Breast epithelium (tissue), 4 donors: ENCODE data around the gene FMN1. TPM values are rescaled to one million over a fixed set of nuclear protein-coding genes. Genes with fewer than 3 reads are reported as not detected.

ENCODE experiments used
- DNase-seq, 2 donors: peaks; one replicate each; pipeline ENCODE4 v3.0.0-alpha.2; 2019; ENCODE audit warnings: low spot score in 2 of 2
- H3K27ac ChIP-seq, 2 donors: fragments of 200-600 bp; sonication (generic) in 1 of 2; one replicate each; pipeline ENCODE4 v1.5.1; 2016 to 2019; ENCODE audit warnings: mild to moderate bottlenecking in 1 of 2
- H3K27me3 ChIP-seq, 2 donors: fragments of 200-600 bp; sonication (generic) in 1 of 2; one replicate each; pipeline versions ENCODE4 v1.5.1 to v1.6.0; 2017 to 2019; ENCODE audit warnings: control low read depth in 1 of 2, mild to moderate bottlenecking in 1 of 2
- H3K36me3 ChIP-seq: fragments of 200-600 bp; one replicate; pipeline ENCODE4 v1.5.1; 2019
- H3K4me1 ChIP-seq, 2 donors: fragments of 200-600 bp; sonication (generic); one replicate each; pipeline ENCODE4 v1.5.1; 2016 to 2019; ENCODE audit warnings: control low read depth in 1 of 2
- H3K4me3 ChIP-seq, 3 donors: fragments of 200-600 bp; sonication (generic); 1 replicate in 2 of 3; 2 replicates in 1 of 3; pipeline ENCODE4 v1.5.1; 2016 to 2019; ENCODE audit warnings: mild to moderate bottlenecking in 3 of 3, moderate library complexity in 2 of 3
- H3K9me3 ChIP-seq, 2 donors: fragments of 200-600 bp; sonication (generic) in 1 of 2; one replicate each; pipeline ENCODE4 v1.5.1; 2016 to 2019; ENCODE audit warnings: control low read depth in 1 of 2
- POLR2A ChIP-seq: fragments of 450-650 bp; IDR thresholded peaks from one replicate; pipeline ENCODE4 v1.6.1; 2016; ENCODE audit warnings: antibody characterized with exemption, mild to moderate bottlenecking, moderate library complexity
- POLR2AphosphoS5 ChIP-seq, 3 donors: sonication (generic); formaldehyde crosslinking; IDR thresholded peaks; one replicate each; pipeline ENCODE4 v1.6.1; 2017; ENCODE audit warnings: antibody characterized with exemption in 3 of 3
- intact Hi-C: fragments of 100-400 bp; cut with DNase I; formaldehyde crosslinking; loops from one replicate; pipeline ENCODE4 v1.15.1; 2023; ENCODE audit warnings: low total_unique reads
- total RNA-seq, 3 donors: library from RNA; depleted of rRNA; stranded (reverse); fragments of >200 nt; gene quantifications; one replicate each; pipeline ENCODE4 v1.1.0, GENCODE V29; 2016
- TF ChIP-seq, protein P1 (sequence below), 3 donors: fragments of 450-650 bp; IDR thresholded peaks; one replicate each; pipeline ENCODE4 v1.5.1; 2016 to 2017; ENCODE audit warnings: antibody characterized with exemption in 3 of 3, mild to moderate bottlenecking in 3 of 3, moderate library complexity in 3 of 3

The FMN1 gene
- total RNA-seq, 3 donors from 2014 or later = 33.1 to 56.8 (median 50.7) TPM

DNA sequence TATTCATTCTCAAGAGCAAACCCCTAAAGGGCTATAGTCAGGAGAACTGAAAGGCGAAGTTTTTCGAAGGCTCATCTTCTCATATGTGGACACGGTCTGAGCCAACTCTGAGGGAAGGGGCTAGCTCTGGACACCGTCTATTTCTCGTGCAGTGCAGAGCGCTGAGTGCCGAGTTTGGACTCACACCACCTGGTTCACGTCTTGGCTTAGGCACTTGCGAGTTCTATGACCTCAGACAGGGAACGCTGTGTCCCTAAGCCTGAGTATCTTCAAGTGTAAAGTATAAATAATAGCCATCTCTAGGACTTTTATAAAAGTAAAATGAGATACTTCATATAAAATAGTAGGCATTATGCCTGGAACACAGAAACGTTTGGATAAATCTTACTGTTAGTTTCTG, 223.7 kb downstream of the FMN1 start:
- no peak overlapping the region for H3K27ac ChIP-seq

DNA sequence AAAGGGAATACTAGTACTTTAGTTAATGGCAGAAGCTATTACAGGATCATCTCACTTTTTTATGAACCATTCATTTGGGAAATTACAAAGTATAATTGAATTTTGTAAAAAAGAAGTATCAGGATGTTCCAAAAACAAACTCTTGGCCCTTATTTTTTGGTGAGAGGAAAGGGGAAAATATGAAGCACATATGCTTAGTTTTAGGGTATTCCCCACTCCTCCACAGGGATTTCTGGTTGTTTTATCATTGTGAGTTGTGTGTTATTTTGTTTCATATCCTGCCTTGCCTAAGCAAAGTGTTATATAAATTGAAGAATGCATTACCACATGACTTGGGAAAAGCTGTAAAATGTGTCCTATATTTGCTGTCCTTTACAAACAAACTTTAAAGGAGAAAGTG, 227.0 kb downstream of the FMN1 start:
- H3K4me3 ChIP-seq = no peak overlapping the region
- H3K36me3 ChIP-seq = no peaks in the 10 kb centered on the region
- TF ChIP-seq POLR2AphosphoS5 (IDR thresholded peaks at IDR 0.05) (no peak), POLR2A (no peak)
- TF ChIP-seq, protein P1, sequence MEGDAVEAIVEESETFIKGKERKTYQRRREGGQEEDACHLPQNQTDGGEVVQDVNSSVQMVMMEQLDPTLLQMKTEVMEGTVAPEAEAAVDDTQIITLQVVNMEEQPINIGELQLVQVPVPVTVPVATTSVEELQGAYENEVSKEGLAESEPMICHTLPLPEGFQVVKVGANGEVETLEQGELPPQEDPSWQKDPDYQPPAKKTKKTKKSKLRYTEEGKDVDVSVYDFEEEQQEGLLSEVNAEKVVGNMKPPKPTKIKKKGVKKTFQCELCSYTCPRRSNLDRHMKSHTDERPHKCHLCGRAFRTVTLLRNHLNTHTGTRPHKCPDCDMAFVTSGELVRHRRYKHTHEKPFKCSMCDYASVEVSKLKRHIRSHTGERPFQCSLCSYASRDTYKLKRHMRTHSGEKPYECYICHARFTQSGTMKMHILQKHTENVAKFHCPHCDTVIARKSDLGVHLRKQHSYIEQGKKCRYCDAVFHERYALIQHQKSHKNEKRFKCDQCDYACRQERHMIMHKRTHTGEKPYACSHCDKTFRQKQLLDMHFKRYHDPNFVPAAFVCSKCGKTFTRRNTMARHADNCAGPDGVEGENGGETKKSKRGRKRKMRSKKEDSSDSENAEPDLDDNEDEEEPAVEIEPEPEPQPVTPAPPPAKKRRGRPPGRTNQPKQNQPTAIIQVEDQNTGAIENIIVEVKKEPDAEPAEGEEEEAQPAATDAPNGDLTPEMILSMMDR (IDR thresholded peaks at IDR 0.05) = no peak
- intact Hi-C loops = no loop called here
- no peaks in the 10 kb centered on the region for H3K27me3 ChIP-seq
- DNase-seq = no peak
- H3K4me1 ChIP-seq = no peaks in the 10 kb centered on the region
- H3K9me3 ChIP-seq = no peaks in the 10 kb centered on the region
- H3K27ac ChIP-seq = no peak overlapping the region

More for the DNA sequence above, 223.7 kb downstream of the FMN1 start:
- TF ChIP-seq POLR2A (no peak), POLR2AphosphoS5 (IDR thresholded peaks at IDR 0.05) (no peak)
- TF ChIP-seq, protein P1 (IDR thresholded peaks at IDR 0.05) = no peak
- H3K4me1 ChIP-seq = no peaks in the 10 kb centered on the region
- no peaks in the 10 kb centered on the region for H3K9me3 ChIP-seq
- intact Hi-C loops = no loop called here
- no peak overlapping the region for H3K4me3 ChIP-seq
- H3K27me3 ChIP-seq = no peaks in the 10 kb centered on the region
- no peaks in the 10 kb centered on the region for H3K36me3 ChIP-seq
- DNase-seq = no peak

- no peak for DNase-seq
- H3K4me3 ChIP-seq = no peak overlapping the region
- H3K27ac ChIP-seq = no peak overlapping the region
- H3K27me3 ChIP-seq = no peaks in the 10 kb centered on the region
- intact Hi-C loops = no loop called here
- no peaks in the 10 kb centered on the region for H3K9me3 ChIP-seq
- H3K4me1 ChIP-seq = no peaks in the 10 kb centered on the region
- no peak for TF ChIP-seq POLR2A
- TF ChIP-seq, protein P1 (IDR thresholded peaks at IDR 0.05) = no peak
- no peak for TF ChIP-seq POLR2AphosphoS5 (IDR thresholded peaks at IDR 0.05)
- H3K36me3 ChIP-seq = no peaks in the 10 kb centered on the region
Observed at GRCh38 chr15:32966512-32966911, 228.0 kb downstream of the FMN1 start.

DNA sequence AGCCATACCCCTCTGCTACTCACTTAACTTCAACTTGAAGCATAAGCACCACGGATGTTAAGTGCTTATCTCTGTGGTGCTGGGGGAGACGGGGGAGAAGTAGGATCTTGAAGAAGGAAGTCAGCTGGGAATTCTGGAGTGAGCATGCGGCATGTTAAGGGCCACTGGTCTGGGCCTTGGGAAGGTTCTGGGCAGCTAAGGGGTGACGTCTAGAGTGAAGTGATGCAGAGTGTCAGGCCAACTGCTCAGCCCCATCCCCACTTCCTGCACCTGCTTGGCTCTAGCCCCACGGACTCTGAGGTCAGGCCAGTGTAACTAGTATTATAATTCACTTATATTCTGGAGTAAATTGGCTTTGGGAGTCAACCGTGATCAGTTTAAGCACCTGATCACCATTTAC, 228.6 kb downstream of the FMN1 start:
- no peak for TF ChIP-seq POLR2A
- TF ChIP-seq POLR2AphosphoS5 (IDR thresholded peaks at IDR 0.05) = no peak
- TF ChIP-seq, protein P1 (IDR thresholded peaks at IDR 0.05) = no peak
- Histone ChIP-seq H3K27me3 (no peaks in the 10 kb centered on the region), H3K27ac (no peak overlapping the region), H3K4me1 (no peaks in the 10 kb centered on the region), H3K4me3 (no peak overlapping the region), H3K9me3 (no peaks in the 10 kb centered on the region), H3K36me3 (no peaks in the 10 kb centered on the region)
- intact Hi-C loops = no loop called here
- no peak for DNase-seq

DNA sequence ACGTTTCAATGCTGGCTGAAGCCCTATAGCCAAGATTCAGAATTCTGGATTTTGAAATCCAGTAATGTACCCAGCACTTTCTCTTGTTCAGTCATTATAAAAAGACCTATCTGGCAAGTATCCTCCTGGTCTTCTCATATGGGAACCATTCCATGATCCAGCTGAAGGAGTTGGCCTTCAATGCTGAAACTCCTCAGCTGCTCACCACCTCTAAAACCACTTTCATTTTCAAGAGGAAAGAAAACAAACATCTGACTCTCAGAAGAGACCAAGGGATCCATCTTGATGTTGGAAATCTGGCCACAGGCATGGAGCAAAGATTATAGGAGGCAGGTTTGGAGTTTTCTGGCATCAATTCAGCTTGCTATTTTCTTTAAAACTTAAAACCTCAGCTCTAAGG, 235.4 kb downstream of the FMN1 start:
- no peak for DNase-seq
- no peak overlapping the region for H3K27ac ChIP-seq
- intact Hi-C loops = no loop called here

More for the DNA sequence above, 235.4 kb downstream of the FMN1 start:
- H3K9me3 ChIP-seq = no peaks in the 10 kb centered on the region
- H3K27me3 ChIP-seq = no peaks in the 10 kb centered on the region
- H3K36me3 ChIP-seq = no peaks in the 10 kb centered on the region
- no peaks in the 10 kb centered on the region for H3K4me1 ChIP-seq
- H3K4me3 ChIP-seq = no peak overlapping the region
- TF ChIP-seq POLR2A (no peak), POLR2AphosphoS5 (IDR thresholded peaks at IDR 0.05) (no peak)
- TF ChIP-seq, protein P1 (IDR thresholded peaks at IDR 0.05) = no peak
